GM23338 (cell line): ENCODE data around the gene MXRA8. TPM values are rescaled to one million over a fixed set of nuclear protein-coding genes. Genes with fewer than 3 reads are reported as not detected.

Source experiments
- ATAC-seq: fragments of 200-7000 bp; cut with Tn5 transposase; 3 replicates; pipeline ENCODE4 v1.9.1; 2020
- DNase-seq: peaks from one replicate; pipeline ENCODE4 v3.0.0-alpha.2; 2015; ENCODE audit warnings: low spot score
- H2AFZ ChIP-seq: fragments of 200-600 bp; sonication (generic); 2 replicates; pipeline ENCODE4 v1.8.0; 2016; ENCODE audit warnings: antibody characterized with exemption, mild to moderate bottlenecking, moderate library complexity
- H3F3A ChIP-seq: fragments of 200-600 bp; sonication (generic); replicated peaks from 2 replicates; pipeline ENCODE4 v1.8.0; 2017; ENCODE audit warnings: antibody characterized with exemption, mixed run types, low read depth
- H3K27ac ChIP-seq: fragments of 200-600 bp; sonication (generic); 2 replicates; pipeline ENCODE4 v1.6.1; 2016; ENCODE audit warnings: low read depth
- H3K27me3 ChIP-seq: fragments of 200-600 bp; sonication (generic); 2 replicates; pipeline ENCODE4 v1.8.0; 2016; ENCODE audit warnings: mild to moderate bottlenecking, mixed run types, moderate library complexity; ENCODE audit not compliant: insufficient read depth
- H3K36me3 ChIP-seq: fragments of 200-600 bp; sonication (generic); 2 replicates; pipeline ENCODE4 v1.8.0; 2016; ENCODE audit warnings: mild to moderate bottlenecking; ENCODE audit not compliant: insufficient read depth
- H3K4me1 ChIP-seq: fragments of 200-600 bp; sonication (generic); 2 replicates; pipeline ENCODE4 v1.8.0; 2016; ENCODE audit warnings: mild to moderate bottlenecking, moderate library complexity; ENCODE audit not compliant: insufficient read depth
- H3K4me2 ChIP-seq: fragments of 200-600 bp; sonication (generic); 2 replicates; pipeline ENCODE4 v1.7.1; 2017; ENCODE audit warnings: mixed run types
- H3K4me3 ChIP-seq: fragments of 200-600 bp; sonication (generic); 2 replicates; pipeline ENCODE4 v1.6.1; 2016; ENCODE audit warnings: mixed run types
- H3K79me2 ChIP-seq: fragments of 200-600 bp; sonication (generic); replicated peaks from 2 replicates; pipeline ENCODE4 v1.8.0; 2017; ENCODE audit warnings: mild to moderate bottlenecking; ENCODE audit not compliant: insufficient read depth
- H3K9me2 ChIP-seq: fragments of 200-600 bp; sonication (generic); 2 replicates; pipeline ENCODE4 v1.8.0; 2017; ENCODE audit not compliant: insufficient read depth
- H4K20me1 ChIP-seq: fragments of 200-600 bp; sonication (generic); replicated peaks from 2 replicates; pipeline ENCODE4 v1.8.0; 2017; ENCODE audit warnings: mild to moderate bottlenecking; ENCODE audit not compliant: insufficient read depth
- H3K27ac Mint-ChIP-seq: 2 replicates; pipeline ENCODE4 v1.8.0; 2020; ENCODE audit warnings: inconsistent platforms, mild to moderate bottlenecking, moderate library complexity, mixed read lengths
- H3K27me3 Mint-ChIP-seq: 3 replicates; pipeline ENCODE4 v1.8.0; 2022; ENCODE audit warnings: low read depth, mild to moderate bottlenecking, moderate library complexity, mixed read lengths, inconsistent platforms; ENCODE audit not compliant: insufficient read depth, poor library complexity
- H3K36me3 Mint-ChIP-seq: 3 replicates; pipeline ENCODE4 v1.8.0; 2021; ENCODE audit warnings: low read depth, mild to moderate bottlenecking, inconsistent platforms, moderate library complexity, mixed read lengths
- H3K4me1 Mint-ChIP-seq: 3 replicates; pipeline ENCODE4 v1.8.0; 2020; ENCODE audit warnings: mild to moderate bottlenecking, inconsistent platforms, mixed read lengths
- H3K4me3 Mint-ChIP-seq: 3 replicates; pipeline ENCODE4 v1.8.0; 2021; ENCODE audit warnings: moderate library complexity, mild to moderate bottlenecking, inconsistent platforms, mixed read lengths
- H3K9me3 Mint-ChIP-seq: 3 replicates; pipeline ENCODE4 v1.8.0; 2020; ENCODE audit warnings: moderate library complexity, mild to moderate bottlenecking, inconsistent platforms, mixed read lengths
- CREB1 ChIP-seq: fragments of 250-450 bp; sonication (Bioruptor Pico); IDR thresholded peaks from 2 replicates; pipeline ENCODE4 v1.5.0; 2020; ENCODE audit warnings: low read depth, mild to moderate bottlenecking, moderate library complexity
- NANOG ChIP-seq: IDR thresholded peaks from 2 replicates; pipeline ENCODE4 v1.6.1; 2016; ENCODE audit warnings: antibody characterized with exemption, borderline replicate concordance
- POLR2AphosphoS5 ChIP-seq: IDR thresholded peaks from 2 replicates; pipeline ENCODE4 v1.6.1; 2016; ENCODE audit warnings: antibody characterized with exemption, low read depth
- REST ChIP-seq: IDR thresholded peaks from one replicate; pipeline ENCODE4 v1.6.1; 2018; ENCODE audit warnings: antibody characterized with exemption; ENCODE audit not compliant: unreplicated experiment
- polyA plus RNA-seq: library from polyadenylated mRNA; unstranded; fragments of >200 nt; fragmentation: Nextera tagmentation; extraction: Ambion mirVana; gene quantifications from 2 replicates; pipeline ENCODE4 v1.2.1, GENCODE V29; 2016
- total RNA-seq: library from RNA; depleted of rRNA; stranded (reverse); fragments of >200 nt; shearing (Covaris generic); gene quantifications from 2 replicates; pipeline ENCODE4 v1.2.3, GENCODE V29; 2014

The MXRA8 gene
- total and polyA plus RNA-seq, 2 experiments from 2014 or later = 9.1 to 17.2 TPM

- Mint-ChIP-seq H3K27me3 (peaks cover 34% of the 10 kb centered on the region), H3K27ac (no peak overlapping the region), H3K4me3 (peak overlapping the region; percentile 56; the same call in 2 of the 3 replicates), H3K4me1 (peaks cover 19% of the 10 kb centered on the region), H3K36me3 (no peaks in the 10 kb centered on the region), H3K9me3 (no peaks in the 10 kb centered on the region)
- ATAC-seq = no peak
- no peaks in the 10 kb centered on the region for H3K36me3 ChIP-seq
- no peak overlapping the region for H2AFZ ChIP-seq
- H3K27me3 ChIP-seq = peaks cover 28% of the 10 kb centered on the region
- TF ChIP-seq NANOG (no peak), POLR2AphosphoS5 (peak; percentile 5; the same call in 1 of the 2 replicates)
- peaks cover 25% of the 10 kb centered on the region for H3F3A ChIP-seq
- H3K4me3 ChIP-seq = peak overlapping the region; percentile 69
- DNase-seq = no peak
- no peaks in the 10 kb centered on the region; the same call in 1 of the 2 replicates for H4K20me1 ChIP-seq
- H3K9me2 ChIP-seq = no peaks in the 10 kb centered on the region
- no peaks in the 10 kb centered on the region for H3K79me2 ChIP-seq
- no peak overlapping the region for H3K27ac ChIP-seq
- H3K4me2 ChIP-seq = peak overlapping the region; percentile 90
- peaks cover 25% of the 10 kb centered on the region for H3K4me1 ChIP-seq
Observed at GRCh38 chr1:1352786-1353388, 5.5 kb downstream of the MXRA8 start.

- Mint-ChIP-seq H3K4me3 (peak overlapping the region; percentile 57), H3K27ac (no peak overlapping the region; the same call in 1 of the 2 replicates), H3K9me3 (no peaks in the 10 kb centered on the region), H3K4me1 (peaks cover 24% of the 10 kb centered on the region), H3K36me3 (no peaks in the 10 kb centered on the region), H3K27me3 (peaks cover 32% of the 10 kb centered on the region)
- no peaks in the 10 kb centered on the region for H3K9me2 ChIP-seq
- peaks cover 7% of the 10 kb centered on the region for H3K79me2 ChIP-seq
- TF ChIP-seq CREB1 (CRISPR knock-in tag) (no peak), REST (no peak), POLR2AphosphoS5 (peak; percentile 16; the same call in 1 of the 2 replicates)
- peak overlapping the region; percentile 69 for H3K4me2 ChIP-seq
- H4K20me1 ChIP-seq = no peaks in the 10 kb centered on the region; the same call in none of the 2 replicates
- ATAC-seq = no peak
- H2AFZ ChIP-seq = no peak overlapping the region
- H3K27ac ChIP-seq = no peak overlapping the region
- peak; percentile 40 for DNase-seq
- H3K27me3 ChIP-seq = peaks cover 28% of the 10 kb centered on the region
- no peaks in the 10 kb centered on the region for H3K36me3 ChIP-seq
- peaks cover 25% of the 10 kb centered on the region for H3F3A ChIP-seq
- peaks cover 25% of the 10 kb centered on the region for H3K4me1 ChIP-seq
- peak overlapping the region; percentile 49 for H3K4me3 ChIP-seq
Observed at GRCh38 chr1:1351511-1352427, 6.6 kb downstream of the MXRA8 start.
